Measurements from ENCODE around the gene CLIC4.
"Not testable (repeated sequence)": the region's sequence is repeated elsewhere in the genome, so short reads cannot be mapped to it uniquely, and the experiment has no call there.

Gene CLIC4

GRCh38 chr1:24720152-24720551, 25.1 kb upstream of the CLIC4 start:
- DNase-seq: no peak

GRCh38 chr1:24721533-24721932, 23.7 kb upstream of the CLIC4 start:
- DNase-seq: no peak

GRCh38 chr1:24722073-24723035, 22.9 kb upstream of the CLIC4 start:
- not testable (repeated sequence) for DNase-seq

GRCh38 chr1:24724345-24725208, 20.7 kb upstream of the CLIC4 start:
- no peak for DNase-seq

GRCh38 chr1:24725209-24725651, 20.0 kb upstream of the CLIC4 start:
- DNase-seq: no peak

GRCh38 chr1:24726741-24727140, 18.5 kb upstream of the CLIC4 start:
- no peak for DNase-seq

- DNase-seq: no peak
Measured at GRCh38 chr1:24727501-24728216, 17.6 kb upstream of the CLIC4 start.

GRCh38 chr1:24728982-24729381, 16.3 kb upstream of the CLIC4 start:
- no peak for DNase-seq

GRCh38 chr1:24732186-24732885, 12.9 kb upstream of the CLIC4 start:
- DNase-seq: no peak

GRCh38 chr1:24733342-24733741, 11.9 kb upstream of the CLIC4 start:
- not testable (repeated sequence) for DNase-seq

GRCh38 chr1:24735156-24735508, 10.1 kb upstream of the CLIC4 start:
- DNase-seq: no peak

- no peak for DNase-seq
Measured at GRCh38 chr1:24735509-24736375, 9.5 kb upstream of the CLIC4 start.

GRCh38 chr1:24737368-24738117, 7.7 kb upstream of the CLIC4 start:
- no peak for DNase-seq

- no peak for DNase-seq
Measured at GRCh38 chr1:24739241-24739640, 6.0 kb upstream of the CLIC4 start.

- DNase-seq: no peak
Measured at GRCh38 chr1:24742090-24742938, 2.9 kb upstream of the CLIC4 start.

GRCh38 chr1:24743404-24744211, 1.6 kb upstream of the CLIC4 start:
- DNase-seq: no peak

GRCh38 chr1:24745711-24746413, 615 bp downstream of the CLIC4 start:
- no peak for DNase-seq
